T-helper 1 cell (primary cell): ENCODE results near the gene ART4.

Source experiments
- DNase-seq, 5 donors: peaks; one replicate each; pipeline ENCODE4 v3.0.0-alpha.2; 2012 to 2020

The ART4 gene

DNA sequence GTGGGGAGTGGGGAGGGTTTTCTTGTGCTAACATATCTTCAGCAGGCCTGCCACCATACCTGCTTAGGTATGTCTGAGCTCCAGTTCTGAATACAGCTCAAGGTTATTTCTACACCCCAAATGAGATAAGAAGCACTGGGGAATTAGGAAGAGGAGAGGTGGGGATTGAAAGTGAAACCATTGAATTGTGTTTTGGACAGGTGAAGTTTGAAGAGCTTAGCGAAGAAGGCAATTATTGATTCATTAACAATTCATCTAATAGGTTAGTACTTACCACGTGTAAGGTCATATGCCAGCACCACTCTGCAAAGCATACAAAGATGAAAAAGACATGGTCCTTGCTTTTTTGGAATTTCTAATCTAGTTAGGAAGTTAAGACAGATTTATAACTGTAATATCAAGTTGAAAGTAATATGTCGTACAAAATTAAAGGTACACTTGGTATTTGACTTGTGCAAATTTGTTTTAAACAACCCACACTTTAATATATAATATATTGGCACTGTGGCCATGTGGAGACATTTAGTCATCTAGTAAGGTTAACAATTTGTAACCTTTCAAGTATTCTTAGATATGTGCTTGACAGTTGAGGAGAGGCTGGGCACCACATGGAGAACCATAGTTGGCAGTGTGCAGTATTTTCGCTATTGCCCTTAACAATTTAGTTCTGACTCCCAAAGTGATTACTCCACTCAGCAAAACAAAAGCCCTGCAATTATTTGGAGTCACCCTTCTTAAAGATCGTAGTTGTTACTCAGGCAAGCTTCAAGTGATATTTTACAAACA, 33.0 kb downstream of the ART4 start:
- no peak for DNase-seq

- DNase-seq, result no peak
Measured at GRCh38 chr12:14803830-14804160, 39.5 kb downstream of the ART4 start.

GRCh38 chr12:14803011-14803829, 40.1 kb downstream of the ART4 start, which contains the start of the genes C12orf60 and WBP11:
Gene C12orf60 (plus strand): TSS chr12:14803670. CDS start chr12:14822936, 19,266 bp downstream.
Gene WBP11 (minus strand): TSS chr12:14803478. CDS start chr12:14801383, 2,095 bp downstream.
- peak; percentile 71 to 96 (median 85) for DNase-seq

DNA sequence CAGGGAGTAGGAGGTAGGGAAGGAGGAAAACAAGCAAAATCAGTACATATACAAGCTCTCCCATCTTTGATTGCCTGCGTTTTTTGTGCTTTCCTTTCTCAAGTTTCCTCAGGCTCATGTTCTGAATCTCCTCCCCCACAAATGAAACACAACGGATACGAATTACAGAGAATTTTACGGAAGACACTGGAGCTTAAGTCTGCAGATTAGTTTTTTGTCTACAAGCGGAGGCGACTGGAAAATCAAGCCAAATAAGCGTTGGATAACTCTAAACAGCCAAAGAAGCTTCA, 40.7 kb downstream of the ART4 start:
- DNase-seq, result no peak

DNA sequence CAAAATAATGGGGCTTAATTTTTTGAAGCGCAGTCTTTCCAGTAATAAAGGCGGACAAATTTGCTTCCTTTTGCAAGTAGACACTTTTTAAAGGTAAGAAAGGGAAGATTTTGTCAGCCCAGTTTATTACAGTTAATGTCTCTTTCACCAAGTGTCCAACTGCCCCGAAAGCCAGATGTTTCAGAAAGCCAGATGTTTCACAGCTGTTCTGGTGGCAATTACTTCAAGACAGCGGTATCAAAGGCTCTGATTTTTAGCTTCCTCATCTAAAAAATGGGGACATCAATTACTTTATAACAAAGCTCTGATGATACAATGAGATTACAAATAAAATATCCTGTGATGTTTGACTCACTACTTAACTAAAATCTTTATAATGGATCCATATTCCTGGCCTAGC, 41.1 kb downstream of the ART4 start:
- no peak for DNase-seq

GRCh38 chr12:14795028-14795448, 48.3 kb downstream of the ART4 start:
- no peak for DNase-seq

DNA sequence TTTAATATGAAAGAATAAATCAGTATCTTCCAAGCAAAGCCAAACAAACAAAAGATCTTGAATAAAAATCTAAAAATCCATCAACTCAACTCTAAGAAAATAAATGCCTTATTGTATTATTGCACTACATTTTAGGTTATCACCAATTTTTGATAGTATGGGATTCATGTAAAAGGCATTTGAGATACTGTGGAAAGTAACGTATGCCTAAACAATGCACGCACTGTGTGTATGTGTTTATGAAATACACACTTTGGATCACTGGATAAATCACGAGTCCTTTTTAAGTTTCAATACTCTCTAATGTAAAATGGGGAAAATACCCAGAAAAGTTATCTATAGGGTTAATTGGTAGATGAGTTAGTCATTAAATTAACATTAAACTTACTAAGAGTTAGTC, 57.8 kb downstream of the ART4 start:
- DNase-seq, result no peak

DNA sequence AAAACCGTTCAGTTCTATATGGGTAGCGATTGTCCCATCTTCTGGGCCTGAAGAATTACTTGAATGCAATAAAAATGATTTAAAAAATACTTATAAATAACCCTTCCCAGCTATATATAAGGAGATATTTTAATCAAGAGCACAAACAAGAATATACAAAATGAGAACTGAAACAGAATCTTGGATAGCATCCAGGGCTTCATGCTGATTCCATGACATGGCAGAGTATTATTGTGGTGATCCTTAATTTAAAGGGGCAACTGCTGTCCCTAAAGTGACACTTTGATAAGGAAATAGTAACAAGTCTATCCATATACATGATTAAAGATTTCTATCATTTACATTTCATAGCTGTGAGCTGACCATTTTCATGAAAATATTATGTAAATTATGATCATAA, 58.9 kb downstream of the ART4 start:
- no peak for DNase-seq

DNA sequence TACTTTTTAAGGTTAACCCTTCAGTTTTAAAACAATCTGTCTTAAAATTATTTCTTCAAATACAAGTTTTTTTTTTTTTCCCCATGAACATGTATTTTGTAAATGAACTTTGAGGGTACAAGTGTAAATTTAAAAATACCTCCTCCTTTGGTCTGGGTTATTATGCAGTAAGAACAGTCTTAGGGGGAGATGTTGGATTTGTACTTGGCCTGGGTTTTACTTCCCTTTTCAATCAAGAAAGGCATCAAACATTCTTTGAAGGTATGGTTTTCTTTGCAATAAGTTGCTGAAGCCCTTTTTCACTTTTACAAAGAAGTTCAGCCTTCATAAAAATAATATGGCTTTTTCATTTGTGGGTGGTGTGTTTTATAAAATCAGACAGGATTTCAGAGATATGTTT, 60.6 kb downstream of the ART4 start:
- no peak for DNase-seq

- no peak for DNase-seq
Measured at GRCh38 chr12:14781563-14781962, 61.8 kb downstream of the ART4 start.

- DNase-seq, result no peak
Measured at GRCh38 chr12:14780859-14781258, 62.5 kb downstream of the ART4 start.

GRCh38 chr12:14779834-14780233, 63.5 kb downstream of the ART4 start:
- DNase-seq, result no peak

DNA sequence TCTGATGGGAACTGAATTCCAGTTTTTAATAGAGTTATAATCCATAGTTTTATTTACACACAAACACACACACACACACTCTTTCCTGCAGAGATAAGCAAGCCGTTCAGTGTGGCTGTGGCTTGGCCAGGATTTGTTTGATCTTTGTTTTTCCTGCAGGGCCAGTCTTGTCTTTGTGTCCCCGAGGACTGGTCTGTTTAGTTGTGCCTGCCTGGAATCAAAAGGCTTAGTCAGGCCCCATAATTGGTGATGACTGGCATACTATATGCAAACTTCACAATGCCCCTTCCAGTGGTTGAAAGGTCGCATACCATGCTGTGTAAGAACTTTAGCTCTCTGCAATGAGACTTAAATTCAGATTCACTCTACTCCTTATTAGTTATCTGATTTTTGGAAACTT, 66.1 kb downstream of the ART4 start:
- DNase-seq, result no peak

GRCh38 chr12:14776236-14776961, 66.9 kb downstream of the ART4 start:
- DNase-seq, result peak in 1 of 5 donors; percentile 22

GRCh38 chr12:14775636-14775980, 67.7 kb downstream of the ART4 start:
- DNase-seq, result peak in 1 of 5 donors; percentile 37
